ENCODE results near the gene PSMA4. TPM values are rescaled to one million over a fixed set of nuclear protein-coding genes. Genes with fewer than 3 reads are reported as not detected.

Gene PSMA4
- total and polyA plus RNA-seq, 2 of the 8 experiments (the other 6 are each of a cell fraction or from before 2014, with no cell fraction given) = 348 to 445 TPM

GRCh38 chr15:78552597-78552996 is 12.4 kb downstream of the PSMA4 start:
- Histone ChIP-seq H2BK15ac (ENCODE audit: low read length) (no peak overlapping the region), H3K79me2 (ENCODE audit: control insufficient read depth in 1 of 2, insufficient read depth in 2 of 2, low read length in 2 of 2) (no peaks in the 10 kb centered on the region), H3K9me3 (ENCODE audit: insufficient read depth in 2 of 2, low read depth in 1 of 2, low read length in 1 of 2) (no peaks in the 10 kb centered on the region), H4K20me1 (replicated peaks in 1 of 2; ENCODE audit: control insufficient read depth in 1 of 2, insufficient read depth in 2 of 2, low read length in 2 of 2) (peaks cover 0 to 1% of the 10 kb centered on the region in 2 experiments), H3K36me3 (ENCODE audit: control insufficient read depth in 2 of 4, insufficient read depth in 4 of 4, low read length in 3 of 4) (peaks cover 10 to 34% (median 24%) of the 10 kb centered on the region in 4 experiments), H3K4me3 (ENCODE audit: extremely low read depth in 1 of 4, insufficient read depth in 2 of 4, low read depth in 3 of 4, low read length in 4 of 4) (no peak overlapping the region), H3K18ac (ENCODE audit: extremely low read depth, low read length) (no peak overlapping the region), H2AK5ac (ENCODE audit: low read depth, low read length) (no peak overlapping the region), H3K14ac (ENCODE audit: insufficient read length) (no peak overlapping the region), H2BK120ac (replicated peaks; ENCODE audit: low read depth, low read length) (no peak overlapping the region), H3K56ac (replicated peaks; ENCODE audit: insufficient read length, low read depth, low read length) (no peak overlapping the region), H3K79me1 (ENCODE audit: low read depth, low read length) (no peaks in the 10 kb centered on the region), H2BK20ac (ENCODE audit: low read length) (no peak overlapping the region), H3K4me2 (ENCODE audit: insufficient read depth in 1 of 2, low read depth in 2 of 2, low read length in 2 of 2) (no peak overlapping the region), H3K4me1 (replicated peaks in 1 of 4; ENCODE audit: control insufficient read depth in 3 of 4, insufficient read depth in 4 of 4, low read length in 3 of 4) (no peaks in the 10 kb centered on the region), H4K91ac (replicated peaks; ENCODE audit: insufficient read length, low read length) (no peak overlapping the region), H3K27me3 (replicated peaks in 1 of 4; ENCODE audit: control insufficient read depth in 3 of 4, extremely low read depth in 1 of 4, insufficient read depth in 3 of 4, low read length in 3 of 4) (no peaks in the 10 kb centered on the region), H2AFZ (ENCODE audit: low read length) (no peak overlapping the region), H3K9ac (replicated peaks in 1 of 4; ENCODE audit: extremely low read depth in 1 of 4, low read depth in 3 of 4, low read length in 3 of 4) (no peak overlapping the region), H2BK12ac (ENCODE audit: low read depth, low read length) (0 out of 2 replicates have a peak overlapping the region, but pooled peaks have one; percentile 22), H3K27ac (ENCODE audit: low read depth, low read length) (no peak overlapping the region), H2BK5ac (ENCODE audit: low read depth, low read length) (no peak overlapping the region), H3K23ac (ENCODE audit: insufficient read length) (no peak overlapping the region), H3K23me2 (ENCODE audit: low read depth, low read length) (0 out of 2 replicates have a peak, but pooled peaks cover 2% of the 10 kb centered on the region), H4K5ac (ENCODE audit: insufficient read length, low read depth, low read length) (no peak overlapping the region), H4K8ac (ENCODE audit: extremely low read depth, insufficient read depth, low read length) (no peak overlapping the region), H3K4ac (replicated peaks; ENCODE audit: insufficient read length, low read depth, low read length) (no peak overlapping the region)
- no peak for FAIRE-seq
- CTCF ChIA-PET (ENCODE audit: partially characterized antibody) = interaction anchor here (1.5 kb wide), 2 partner anchors 9 to 12 kb away, joined by 5 to 6 read pairs; partner anchors contain the start of gene CHRNA5
- no peak for DNase-seq (ENCODE audit: low read depth in 1 of 2, low spot score in 2 of 2)
- POLR2A ChIA-PET (ENCODE audit: partially characterized antibody) = interaction anchor here (1.6 to 3.4 kb wide), 3 partner anchors 12 to 221 kb away, joined by 3 to 11 read pairs (median 11); partner anchors contain the start of genes CHRNA5 and PSMA4
- WGBS, 2 experiments (ENCODE audit: extremely low coverage in 1 of 2, insufficient coverage in 1 of 2, insufficient read length in 1 of 2, insufficient replicate concordance in 2 of 2, low coverage in 1 of 2, low lambda C conversion rate in 2 of 2, missing lambda C conversion rate in 1 of 2) = 93% methylated on average over 5 of the region's 5 CpGs; no CpG with 5 or more reads in 1 of the 2 experiments
- TF ChIP-seq TAF1 (IDR thresholded peaks at IDR 0.05; ENCODE audit: low read depth, low read length) (no peak), TCF12 (IDR thresholded peaks at IDR 0.05; ENCODE audit: low read depth, low read length) (no peak), ASH2L (IDR thresholded peaks at IDR 0.05; ENCODE audit: low read length) (no peak), USF2 (IDR thresholded peaks at IDR 0.05; ENCODE audit: low read length) (no peak), GABPA (IDR thresholded peaks at IDR 0.05; ENCODE audit: borderline replicate concordance, insufficient read depth, low read length) (no peak), SRF (IDR thresholded peaks at IDR 0.05; ENCODE audit: low read depth, low read length) (no peak), POLR2A (IDR thresholded peaks at IDR 0.05; ENCODE audit: control extremely low read depth in 1 of 2, low read depth in 2 of 2, low read length in 2 of 2) (no peak), EGR1 (IDR thresholded peaks at IDR 0.05; ENCODE audit: borderline replicate concordance, low read depth, low read length) (no peak), CEBPB (IDR thresholded peaks at IDR 0.05; ENCODE audit: low read depth, low read length) (no peak), RAD21 (IDR thresholded peaks at IDR 0.05 in 1 of 2, conservative IDR thresholded peaks at IDR 0.05 in 1 of 2; ENCODE audit: low read depth in 2 of 2, low read length in 2 of 2) (no peak), RFX5 (IDR thresholded peaks at IDR 0.05; ENCODE audit: borderline replicate concordance, low read depth, low read length) (no peak), ZNF274 (IDR thresholded peaks at IDR 0.05; ENCODE audit: borderline replicate concordance, extremely low read depth, low read length) (no peak), HDAC6 (IDR thresholded peaks at IDR 0.05; ENCODE audit: low read depth, low read length) (no peak), BCL11A (IDR thresholded peaks at IDR 0.05; ENCODE audit: low read depth in 2 of 2, low read length in 2 of 2) (no peak)

All from H1 (cell line).